Left ventricle myocardium superior (tissue), 1 donor: ENCODE measurements around the gene SLC22A14. TPM values are rescaled to one million over a fixed set of nuclear protein-coding genes. Genes with fewer than 3 reads are reported as not detected.

Source experiments
- ATAC-seq: fragments of 200-7000 bp; cut with Tn5 transposase; one replicate; pipeline ENCODE4 v1.9.1; 2020; ENCODE audit warnings: mild to moderate bottlenecking, moderate library complexity
- DNase-seq: peaks from one replicate; pipeline ENCODE4 v3.0.0-alpha.2; 2020
- intact Hi-C: fragments of 100-400 bp; cut with micrococcal nuclease; formaldehyde crosslinking; loops from one replicate; pipeline ENCODE4 v1.11.0; 2022
- total RNA-seq: library from RNA; stranded (reverse); fragmentation: NEBNext Ultra II Directional; extraction: Animal tissue kit (Norgen Biotek cat#: 25700); gene quantifications from one replicate; pipeline ENCODE4 v1.2.1, GENCODE V29; 2021
- donor health status: DM: no; HTN: yes; CAD: no; lungs with severe emphysema.

The SLC22A14 gene
- total RNA-seq, 1 donor from 2014 or later: not detected

DNA sequence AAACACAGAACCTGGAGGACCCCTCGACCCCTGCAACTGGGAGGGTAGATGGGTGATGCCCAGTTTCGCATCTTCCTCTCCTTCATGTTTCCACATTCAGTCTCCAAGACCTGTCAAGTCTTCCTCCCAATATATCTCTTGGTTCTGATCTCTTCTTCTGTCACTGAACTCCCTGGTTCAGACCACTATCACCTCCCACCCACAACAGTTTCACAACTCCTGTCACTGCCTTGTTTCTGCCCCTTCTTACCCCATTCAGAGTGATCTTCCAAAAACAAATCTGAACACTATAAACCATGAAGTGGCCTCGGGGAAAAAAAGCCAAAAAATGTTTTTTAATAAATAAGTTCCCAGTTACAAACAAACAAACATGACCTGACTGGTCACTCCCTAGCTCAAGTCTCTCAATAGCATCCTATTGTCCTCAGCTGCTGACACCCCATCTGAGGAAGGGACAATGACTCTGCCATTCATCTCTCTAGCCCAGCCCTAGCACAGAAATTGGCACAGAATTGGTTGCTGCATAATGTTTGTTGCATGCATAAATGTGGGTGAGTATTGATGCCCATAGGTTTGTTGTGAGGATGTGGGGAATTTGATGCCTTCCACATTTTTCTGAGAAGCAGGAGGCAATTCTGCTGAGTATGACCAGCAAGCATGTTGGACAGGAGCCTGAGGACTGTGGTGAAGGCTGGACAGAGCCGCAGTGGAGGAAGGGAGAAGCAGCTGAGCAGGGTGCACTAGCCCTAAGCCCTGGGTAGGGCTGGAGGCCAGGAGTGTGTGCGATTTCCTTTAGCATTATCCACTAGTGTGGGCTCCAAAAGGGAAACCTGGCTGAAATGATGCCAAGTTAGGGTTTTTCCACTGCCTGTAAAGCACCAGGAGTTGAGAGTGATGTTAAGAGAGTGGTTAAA, 52.3 kb downstream of the SLC22A14 start:
- ATAC-seq (no peak), DNase-seq (no peak)
- intact Hi-C loops: no loop called here

DNA sequence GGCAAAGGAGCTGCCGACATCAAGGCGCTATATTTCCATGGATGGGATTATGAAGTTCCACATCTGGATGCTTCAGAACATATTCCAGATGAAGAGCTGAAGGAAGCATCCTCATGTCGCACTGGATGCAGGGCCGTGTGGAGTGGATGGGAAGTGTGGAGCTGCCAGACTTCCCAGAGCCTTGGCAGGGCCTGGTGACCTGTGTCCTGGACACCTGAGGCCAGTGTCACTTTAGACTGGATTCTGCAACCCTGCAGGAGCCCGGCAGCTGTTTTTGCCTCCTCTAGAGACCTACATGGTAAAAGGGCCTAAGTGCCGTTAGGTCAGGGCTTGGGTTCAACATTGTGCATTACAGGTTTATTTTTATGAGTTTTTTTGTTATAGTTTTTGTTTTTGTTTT, 53.2 kb downstream of the SLC22A14 start:
- ATAC-seq: no peak
- no peak for DNase-seq
- intact Hi-C loops: no loop called here

DNA sequence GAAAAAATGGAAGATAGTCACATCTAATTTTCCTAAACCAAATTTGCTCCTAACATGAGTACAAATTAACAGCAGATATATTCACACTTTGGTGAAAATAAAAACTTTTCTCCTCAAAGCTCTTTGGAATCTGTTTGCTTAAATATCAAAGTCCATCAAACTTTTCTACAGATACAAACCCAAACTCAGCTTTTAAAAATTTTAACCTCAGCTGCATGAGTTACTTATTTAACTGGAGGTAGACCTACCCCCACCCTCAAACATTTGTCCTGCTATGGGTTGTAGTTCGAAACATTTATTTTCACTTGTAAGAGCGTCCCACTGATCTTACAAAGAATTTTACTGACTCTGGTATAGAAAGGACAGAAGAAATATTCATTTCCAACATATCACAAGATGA, 55.6 kb downstream of the SLC22A14 start:
- no peak for DNase-seq
- intact Hi-C loops: no loop called here

DNA sequence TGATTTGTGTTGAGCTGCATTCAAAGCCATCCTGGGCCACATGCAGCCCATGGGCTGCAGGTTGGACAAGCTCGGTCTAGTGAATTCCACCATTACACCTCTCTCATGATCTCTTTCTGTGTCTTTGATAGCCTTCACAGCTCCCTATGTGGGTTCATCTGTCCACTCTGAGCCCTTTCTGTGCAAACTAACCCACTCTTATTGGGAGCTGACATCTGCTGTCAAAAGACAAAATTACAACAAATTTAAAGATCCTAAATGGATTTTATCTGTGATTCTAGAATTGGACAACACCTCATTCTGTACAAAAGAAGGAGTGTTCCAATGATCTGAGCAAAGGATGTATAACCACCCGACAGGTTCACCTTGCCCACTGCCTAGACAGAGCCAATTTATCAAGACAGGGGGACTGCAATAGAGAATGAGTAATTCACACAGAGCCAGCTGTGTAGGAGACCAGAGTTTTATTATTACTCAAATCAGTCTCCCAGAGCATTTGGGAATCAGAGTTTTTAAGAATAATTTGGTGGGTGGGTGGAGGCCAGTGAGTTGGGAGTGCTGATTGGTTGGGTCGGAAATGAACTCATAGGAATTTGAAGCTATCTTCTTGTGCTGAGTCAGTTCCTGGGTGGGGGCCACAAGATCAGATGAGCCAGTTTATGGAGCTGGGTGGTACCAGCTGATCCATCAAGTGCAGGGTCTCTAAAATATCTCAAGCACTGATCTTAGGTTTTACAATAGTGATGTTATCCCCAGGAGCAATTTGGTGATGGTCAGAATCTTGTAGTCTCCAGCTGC, 61.9 kb downstream of the SLC22A14 start:
- no peak for ATAC-seq
- DNase-seq: no peak
- intact Hi-C loops: no loop called here

More for the DNA sequence above, 55.6 kb downstream of the SLC22A14 start:
- no peak for ATAC-seq

DNA sequence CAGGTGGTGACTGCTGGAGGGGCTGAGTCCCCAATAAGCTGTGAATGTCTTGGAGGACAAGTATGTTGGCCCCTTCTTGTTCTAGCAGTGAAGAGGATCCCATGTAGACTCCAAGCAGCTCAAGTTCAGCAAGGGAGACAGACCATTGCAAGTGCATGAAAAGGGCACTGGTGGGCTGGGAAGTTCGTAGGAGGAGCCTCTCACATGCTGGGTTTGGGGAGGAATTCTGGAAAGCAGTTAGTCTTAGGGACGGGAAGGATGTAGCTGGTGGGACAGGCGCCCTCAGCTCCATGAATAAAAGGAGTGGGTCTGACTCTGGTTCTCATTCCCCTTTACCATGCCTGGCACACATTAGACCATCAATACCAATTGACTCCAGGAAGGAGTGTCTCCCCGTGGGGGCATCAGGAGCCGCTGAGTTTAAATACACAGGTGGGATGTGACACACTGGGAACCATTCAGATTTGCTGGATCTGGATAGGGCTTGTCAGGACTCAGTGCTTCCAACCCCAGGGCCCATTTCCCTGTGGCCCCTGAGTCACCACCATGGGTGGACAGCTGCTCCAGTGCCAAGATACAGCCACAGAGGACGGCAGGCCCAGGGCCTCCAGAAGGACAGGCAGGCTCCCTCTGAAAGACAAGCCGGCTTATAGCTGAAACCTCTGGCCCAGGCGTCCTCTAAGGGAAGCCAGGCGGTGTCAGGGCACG, 63.9 kb downstream of the SLC22A14 start:
- ATAC-seq (peak; percentile 39), DNase-seq (no peak)
- intact Hi-C loops: loop anchor here (5.0 kb wide), 1 partner anchor 136 kb away; no protein-coding TSS in a partner anchor

DNA sequence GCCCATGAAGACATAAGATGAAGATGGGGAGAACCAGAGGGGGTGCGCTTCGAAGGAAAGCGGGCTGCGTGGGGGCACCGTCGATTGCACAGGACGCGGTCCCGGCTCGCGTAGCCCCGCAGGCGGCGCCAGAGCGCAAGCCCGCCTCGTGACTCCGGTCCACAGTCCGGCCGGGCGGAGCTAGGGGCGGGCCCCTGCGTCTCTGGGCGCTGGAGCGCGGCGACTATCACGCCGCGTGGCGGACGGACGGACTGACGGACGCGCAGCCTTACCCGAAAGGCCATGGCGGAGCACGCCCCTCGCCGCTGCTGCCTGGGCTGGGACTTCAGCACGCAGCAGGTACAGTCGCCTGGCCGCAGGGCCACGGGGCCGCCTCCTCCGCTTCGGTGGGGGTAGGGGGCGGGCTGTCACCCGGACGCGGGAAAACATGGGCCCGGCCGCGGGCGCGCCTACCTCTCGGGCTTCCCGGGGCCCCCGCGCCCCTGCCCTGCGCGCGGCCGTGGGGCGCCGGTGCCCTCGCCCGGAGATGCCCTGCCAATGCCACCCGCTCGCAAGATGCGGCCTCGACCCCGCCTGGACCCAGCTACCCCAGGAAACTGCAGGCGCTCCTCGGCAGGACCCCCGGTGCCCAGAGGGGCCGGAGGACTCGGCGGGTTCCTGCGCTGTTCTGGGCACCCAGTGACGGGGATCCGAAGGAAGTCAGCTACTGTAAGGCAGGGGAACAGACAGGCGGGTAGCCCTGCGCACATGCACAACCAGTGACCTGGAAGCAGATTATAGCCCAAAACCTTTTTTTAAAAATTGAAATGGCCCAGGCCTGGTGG, 64.7 kb downstream of the SLC22A14 start, which contains the start of gene XYLB:
XYLB (plus strand) TSS at position 199 of the 824 bp plus-strand sequence; CDS start at position 283, 84 bp downstream.
- peak; percentile 95 for DNase-seq
- intact Hi-C loops: loop anchor here (5.0 kb wide), 1 partner anchor 136 kb away; no protein-coding TSS in a partner anchor
- ATAC-seq: peak; percentile 100

DNA sequence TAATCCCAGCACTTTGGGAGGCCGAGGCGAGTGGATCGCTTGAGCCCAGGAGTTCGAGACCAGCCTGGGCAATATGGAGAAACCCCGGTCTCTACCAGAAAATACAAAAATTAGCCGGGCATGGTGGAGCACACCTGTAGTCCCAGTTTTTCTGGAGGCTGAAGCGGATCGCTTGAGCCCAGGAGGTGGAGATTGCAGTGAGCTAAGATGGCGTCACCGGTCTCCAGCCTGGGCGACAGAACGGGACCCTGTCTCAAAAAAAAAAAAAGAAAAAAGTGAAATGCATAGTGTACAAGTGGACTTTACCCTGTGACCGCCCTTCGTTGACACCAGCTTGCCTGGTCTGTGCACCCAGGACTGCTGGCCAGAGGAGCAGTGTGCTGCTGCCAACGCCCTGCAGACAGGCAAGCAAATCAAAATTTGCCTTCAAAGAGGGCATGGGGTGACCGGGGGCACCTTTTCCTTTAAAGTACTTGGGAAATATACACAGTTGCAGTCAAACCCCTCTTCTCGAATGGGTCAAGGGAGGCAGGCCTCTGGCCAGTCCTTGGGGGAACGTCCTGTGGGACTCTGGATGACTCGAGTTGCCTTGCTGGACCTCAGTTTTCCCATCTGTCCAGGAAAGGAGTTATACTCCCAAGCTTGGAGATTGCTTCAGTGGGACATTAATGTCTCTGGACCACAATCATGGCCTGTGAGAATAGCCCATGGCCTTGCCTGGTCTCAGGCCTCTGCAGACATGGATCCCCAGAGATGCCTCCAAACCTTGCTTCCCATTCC, 65.5 kb downstream of the SLC22A14 start:
- DNase-seq: no peak
- intact Hi-C loops: loop anchor here (5.0 kb wide), 1 partner anchor 135 kb away; no protein-coding TSS in a partner anchor

DNA sequence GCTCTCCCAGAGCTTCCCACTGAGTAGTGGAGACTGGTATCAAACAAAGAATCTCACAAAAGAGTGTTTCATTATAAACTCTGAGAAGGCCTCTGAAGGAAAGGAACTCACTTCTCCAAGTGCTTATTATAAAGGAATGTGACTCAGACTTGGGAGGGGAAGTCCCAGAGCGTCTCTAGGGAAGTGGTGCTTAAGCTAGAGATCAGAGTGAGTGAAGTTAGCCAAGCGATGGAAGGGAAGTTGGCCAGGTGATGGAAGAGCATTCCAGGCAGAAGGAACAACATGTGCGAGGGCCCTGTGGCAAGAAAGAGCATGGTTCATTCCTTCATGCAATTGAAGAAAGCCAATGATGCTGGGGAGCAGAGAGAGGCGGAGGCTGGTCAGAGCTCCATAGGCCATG, 66.8 kb downstream of the SLC22A14 start:
- intact Hi-C loops: loop anchor here (5.0 kb wide), 1 partner anchor 133 kb away; no protein-coding TSS in a partner anchor
- no peak for ATAC-seq
- DNase-seq: no peak

More for the DNA sequence above, 65.5 kb downstream of the SLC22A14 start:
- ATAC-seq: no peak

DNA sequence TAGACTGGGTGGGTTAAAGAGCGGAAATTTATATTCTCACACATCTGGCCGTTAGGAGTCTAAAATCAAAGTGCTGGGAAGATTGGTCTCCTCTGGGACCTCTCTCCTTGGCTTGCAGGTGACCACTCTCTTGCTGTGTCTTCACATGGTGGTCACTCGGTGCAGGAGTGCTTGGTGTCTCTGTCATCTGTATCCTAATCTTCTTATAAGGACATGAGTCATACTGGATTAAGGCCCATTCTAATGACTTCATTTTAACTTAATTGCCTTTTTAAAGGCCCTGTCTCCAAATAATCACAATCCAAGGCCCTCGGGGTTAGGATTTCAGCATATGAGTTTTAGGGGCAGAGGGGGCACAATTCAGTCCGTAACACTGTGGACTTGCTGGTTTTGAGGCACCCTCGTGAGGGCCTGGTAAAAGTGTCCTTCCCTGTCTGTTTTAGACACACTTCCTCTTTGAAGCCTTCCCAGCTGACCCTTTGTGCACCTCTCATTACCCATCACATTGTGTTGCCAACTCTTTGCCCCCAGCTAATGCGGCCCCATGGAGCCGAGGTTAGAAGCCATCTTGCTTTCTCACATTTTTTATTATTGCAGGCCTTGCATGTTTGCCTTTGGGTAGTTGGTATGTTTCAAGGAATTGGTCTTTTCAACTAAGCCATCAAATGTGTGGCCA, 67.7 kb downstream of the SLC22A14 start:
- no peak for ATAC-seq
- intact Hi-C loops: loop anchor here (5.0 kb wide), 1 partner anchor 132 kb away; no protein-coding TSS in a partner anchor
- no peak for DNase-seq

DNA sequence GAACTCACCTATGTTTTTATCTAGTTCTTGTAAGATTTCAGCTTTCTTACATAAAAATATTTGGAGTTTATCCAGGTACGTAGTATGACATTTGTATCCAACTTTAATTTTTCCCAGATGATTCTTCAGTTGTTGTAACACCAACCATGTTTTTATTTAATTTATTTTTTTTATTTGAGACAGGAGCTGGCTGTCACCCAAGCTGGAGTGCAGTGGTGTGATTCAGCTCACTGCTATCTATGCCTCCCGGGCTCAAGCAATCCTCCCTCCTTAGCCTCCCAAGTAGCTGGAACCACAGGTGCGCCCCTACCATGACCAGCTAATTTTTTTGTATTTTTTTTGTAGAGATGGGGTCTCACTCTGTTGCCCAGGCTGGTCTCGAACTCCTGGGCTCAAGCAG, 71.1 kb downstream of the SLC22A14 start:
- no peak for DNase-seq
- no peak for ATAC-seq
- intact Hi-C loops: no loop called here

DNA sequence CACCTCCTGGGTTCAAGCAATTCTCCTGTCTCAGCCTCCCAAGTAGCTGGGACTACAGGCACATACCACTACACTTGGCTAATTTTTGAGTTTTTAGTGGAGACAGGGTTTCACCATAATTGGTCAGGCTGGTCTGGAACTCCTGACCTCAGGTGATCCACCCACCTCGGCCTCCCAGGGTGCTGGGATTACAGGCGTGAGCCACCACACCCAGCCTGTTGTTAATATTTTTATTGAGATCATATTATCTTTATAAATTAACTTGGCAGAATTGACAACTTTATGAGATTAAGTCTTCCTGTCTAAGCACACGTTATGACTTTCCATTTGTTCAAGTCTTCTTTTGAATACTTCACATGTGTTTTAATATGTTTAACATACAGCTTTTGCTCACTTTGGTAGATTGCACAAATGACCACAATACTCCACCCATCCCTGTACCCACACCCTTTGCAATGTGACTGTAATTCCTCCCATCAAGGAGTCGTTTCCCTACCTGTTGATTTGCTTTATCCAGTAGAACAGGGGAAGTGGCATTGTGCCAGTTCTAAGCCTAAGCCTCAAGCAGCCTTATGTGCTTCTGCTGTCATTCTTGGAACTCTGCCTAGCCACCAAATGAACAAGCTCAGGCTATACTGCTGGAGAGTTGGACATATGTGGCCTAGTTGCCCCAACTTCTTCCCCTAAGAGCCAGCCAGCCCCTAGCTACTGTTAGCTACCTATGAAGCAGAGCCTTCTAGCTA, 72.7 kb downstream of the SLC22A14 start:
- no peak for ATAC-seq
- DNase-seq: no peak
- intact Hi-C loops: no loop called here

DNA sequence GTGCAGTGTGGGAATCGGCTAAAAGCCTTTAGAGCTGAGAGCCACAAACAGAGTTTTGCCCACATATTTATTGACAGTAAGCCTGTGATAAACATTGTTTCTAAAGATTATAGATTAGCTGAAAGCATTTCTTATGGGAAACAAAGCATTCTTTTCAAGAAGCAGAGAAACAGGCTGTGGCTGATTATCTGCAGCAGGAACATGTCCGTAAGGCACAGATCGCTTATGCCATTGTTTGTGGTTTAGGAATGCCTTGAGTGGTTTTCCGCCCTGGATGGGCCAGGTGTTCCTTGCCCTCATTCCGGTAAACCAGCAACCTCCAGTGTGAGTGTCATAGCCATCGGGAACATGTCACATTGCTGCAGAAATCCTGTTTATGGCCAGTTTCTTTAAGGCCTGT, 76.9 kb downstream of the SLC22A14 start:
- ATAC-seq (no peak), DNase-seq (no peak)
- intact Hi-C loops: no loop called here

DNA sequence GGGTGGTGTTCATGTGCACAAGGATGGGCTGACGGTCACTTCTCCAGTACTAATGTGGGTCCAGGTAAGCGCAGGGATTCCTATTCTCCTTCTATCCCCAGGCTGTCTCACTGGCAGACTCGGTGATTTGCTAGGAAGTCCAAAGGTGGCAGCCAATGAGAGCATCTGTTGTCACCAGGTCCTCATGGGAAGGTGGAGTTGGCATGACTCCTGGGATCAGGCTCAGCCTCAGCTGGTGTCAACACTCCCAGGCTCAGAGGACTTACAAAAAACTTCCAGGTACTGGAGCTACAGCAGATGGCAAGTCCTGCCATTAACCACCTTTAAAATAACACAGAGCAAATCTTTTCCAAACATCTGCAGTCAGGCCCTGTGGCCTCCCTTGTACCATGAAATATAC, 78.3 kb downstream of the SLC22A14 start:
- intact Hi-C loops: no loop called here
- ATAC-seq: no peak

DNA sequence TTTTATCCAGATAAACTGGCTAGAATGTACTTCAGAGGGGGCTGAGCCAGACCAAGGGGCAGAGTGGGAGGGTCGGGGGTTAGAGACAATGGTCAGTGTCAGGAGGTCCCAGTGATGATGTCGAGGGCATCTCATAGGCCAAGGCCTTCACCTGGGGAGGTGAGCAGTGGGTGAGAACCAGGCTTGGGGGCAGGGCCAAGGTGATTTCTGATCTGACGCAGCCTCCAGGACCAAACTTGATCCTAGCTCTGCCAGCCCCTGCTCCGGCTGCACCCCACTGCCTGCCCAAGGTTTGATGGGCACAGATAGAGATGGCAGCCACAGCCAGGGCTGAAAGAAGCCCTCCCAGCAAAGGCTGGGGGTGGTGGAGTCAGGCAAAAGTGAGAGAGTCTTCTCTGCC, 79.4 kb downstream of the SLC22A14 start:
- no peak for ATAC-seq

More for the DNA sequence above, 78.3 kb downstream of the SLC22A14 start:
- no peak for DNase-seq

DNA sequence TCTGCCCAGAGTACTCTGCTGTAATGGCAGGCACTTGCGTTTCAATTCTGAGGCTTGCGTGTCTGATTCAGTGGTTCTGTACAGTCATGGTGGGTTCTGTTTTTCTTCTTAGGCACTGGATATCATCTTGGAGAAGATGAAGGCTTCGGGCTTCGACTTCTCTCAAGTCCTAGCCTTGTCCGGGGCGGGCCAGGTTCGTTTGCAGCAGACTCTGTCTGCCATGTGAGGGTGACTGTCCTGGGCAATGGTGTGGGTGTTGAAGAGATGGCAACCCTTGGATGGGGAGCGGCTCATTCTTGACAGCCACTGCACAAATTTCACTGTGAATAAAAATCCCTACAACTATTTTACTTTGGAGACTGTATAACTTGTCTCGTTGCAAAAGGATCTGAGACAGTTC, 80.7 kb downstream of the SLC22A14 start:
- no peak for DNase-seq
- ATAC-seq: no peak
- intact Hi-C loops: no loop called here

More for the DNA sequence above, 79.4 kb downstream of the SLC22A14 start:
- intact Hi-C loops: no loop called here
- no peak for DNase-seq

DNA sequence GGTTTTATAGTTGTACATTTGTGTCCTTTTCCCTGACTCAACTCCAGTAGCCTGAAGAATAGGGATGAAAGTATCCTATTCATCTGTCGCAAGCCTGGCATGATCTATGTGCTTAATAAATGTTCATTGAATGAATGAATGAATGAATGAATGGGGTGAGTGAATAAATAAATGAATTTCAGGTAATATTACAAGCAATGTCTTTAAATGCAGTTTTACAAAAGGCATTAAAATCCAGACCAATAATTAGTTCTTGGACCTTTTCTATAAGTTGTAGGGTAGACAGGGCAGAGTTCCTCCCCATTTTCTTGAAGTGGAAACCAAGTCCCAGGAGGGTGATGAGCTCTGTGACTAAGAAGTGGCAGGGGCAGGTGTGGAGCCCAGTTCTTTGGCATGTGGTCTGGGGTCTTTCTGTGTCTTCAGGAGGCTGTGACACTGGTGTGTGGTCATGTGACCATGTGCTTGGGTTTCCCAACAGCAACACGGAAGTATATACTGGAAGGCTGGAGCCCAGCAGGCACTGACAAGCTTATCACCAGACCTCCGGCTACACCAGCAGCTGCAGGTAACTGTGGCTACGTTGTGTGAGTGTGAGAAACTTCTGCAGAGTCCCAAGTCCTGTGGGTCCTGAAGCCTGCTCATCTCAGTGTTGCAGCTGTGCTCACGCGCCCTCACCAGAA, 82.8 kb downstream of the SLC22A14 start:
- no peak for ATAC-seq
- intact Hi-C loops: no loop called here
- DNase-seq: no peak
